ENCODE data around the gene UBL7. TPM values are rescaled to one million over a fixed set of nuclear protein-coding genes. Genes with fewer than 3 reads are reported as not detected.

UBL7 gene
- total and polyA plus RNA-seq, 2 of the 8 experiments (the other 6 are each of a cell fraction or from before 2014, with no cell fraction given), result 71.5 to 183 TPM

DNA sequence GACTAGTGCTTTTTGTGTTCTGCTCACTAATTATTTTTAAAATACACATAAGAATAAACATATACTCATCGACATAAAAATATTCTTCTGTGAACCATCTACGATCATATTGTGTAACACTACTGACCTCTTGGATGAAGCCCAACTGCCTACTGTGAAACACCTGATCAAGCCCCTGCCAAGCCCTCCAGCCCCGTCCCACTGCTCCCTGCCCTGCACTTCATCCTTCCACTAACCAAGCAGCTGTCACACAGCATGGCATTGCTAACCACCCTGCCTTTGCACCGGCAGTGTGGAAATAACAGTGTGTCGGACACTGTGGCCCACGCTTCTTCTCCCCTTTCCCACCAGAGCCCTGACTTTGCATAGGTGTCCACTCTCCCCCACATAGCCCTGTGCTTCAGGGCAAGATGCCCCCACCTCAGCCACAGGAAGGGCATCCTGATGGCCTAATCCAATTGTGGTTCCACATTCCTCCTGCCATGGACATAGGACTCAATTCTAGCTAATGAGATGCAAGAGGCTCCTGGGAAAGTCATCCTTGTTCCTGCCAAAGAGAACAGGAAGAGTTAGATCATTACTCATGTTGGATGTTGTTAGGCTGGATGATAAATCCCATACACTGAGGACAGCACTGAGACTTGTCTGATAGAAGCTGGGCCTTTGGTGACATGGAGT lies 45.0 kb upstream of the UBL7 start (continued):
- no peak for TF ChIP-seq TAF7 (optimal IDR thresholded peaks at IDR 0.05; ENCODE audit: borderline replicate concordance, low read depth, low read length)
- TF ChIP-seq RFX5 (IDR thresholded peaks at IDR 0.05; ENCODE audit: borderline replicate concordance, low read depth, low read length), result no peak
- no peak for TF ChIP-seq JUN (IDR thresholded peaks at IDR 0.05; ENCODE audit: low read depth, low read length)

All from H1 (cell line).